Upper lobe of left lung (tissue), 6 donors: ENCODE data around the gene MIF. TPM values are rescaled to one million over a fixed set of nuclear protein-coding genes. Genes with fewer than 3 reads are reported as not detected.

Source experiments
- ATAC-seq, 2 donors: fragments of 200-7000 bp; cut with Tn5 transposase; one replicate each; pipeline ENCODE4 v1.9.1; 2022; ENCODE audit warnings: mild to moderate bottlenecking in 2 of 2, moderate library complexity in 2 of 2; ENCODE audit not compliant: low FRiP score in 2 of 2
- DNase-seq, 2 donors: peaks; one replicate each; pipeline ENCODE4 v3.0.0-alpha.2; 2019 to 2020
- H3K27ac ChIP-seq, 4 donors: fragments of 200-600 bp; sonication (generic); one replicate each; pipeline ENCODE4 v1.5.1; 2016 to 2019
- H3K27me3 ChIP-seq, 4 donors: fragments of 200-600 bp; sonication (generic); one replicate each; pipeline ENCODE4 v1.5.1; 2017 to 2019
- H3K36me3 ChIP-seq, 4 donors: fragments of 200-600 bp; sonication (generic); one replicate each; pipeline ENCODE4 v1.5.1; 2016 to 2019
- H3K4me1 ChIP-seq, 4 donors: fragments of 200-600 bp; sonication (generic); one replicate each; pipeline ENCODE4 v1.5.1; 2018 to 2019
- H3K4me3 ChIP-seq, 4 donors: fragments of 200-600 bp; sonication (generic); one replicate each; pipeline ENCODE4 v1.5.1; 2017 to 2019; ENCODE audit warnings: mild to moderate bottlenecking in 2 of 4, moderate library complexity in 1 of 4
- H3K9me3 ChIP-seq, 4 donors: fragments of 200-600 bp; sonication (generic); one replicate each; pipeline ENCODE4 v1.5.1; 2018 to 2019
- EP300 ChIP-seq, 4 donors: sonication (generic); formaldehyde crosslinking; IDR thresholded peaks; one replicate each; pipeline ENCODE4 v1.5.1; 2017; ENCODE audit warnings: antibody characterized with exemption in 4 of 4, control low read depth in 2 of 4
- POLR2A ChIP-seq, 4 donors: fragments of 450-650 bp; IDR thresholded peaks; one replicate each; pipeline ENCODE4 v1.5.1; 2016 to 2017; ENCODE audit warnings: antibody characterized with exemption in 4 of 4, mild to moderate bottlenecking in 2 of 4
- POLR2AphosphoS5 ChIP-seq, 2 donors: sonication (generic); formaldehyde crosslinking; IDR thresholded peaks; one replicate each; pipeline ENCODE4 v1.5.1; 2017; ENCODE audit warnings: antibody characterized with exemption in 2 of 2
- WGBS, 2 donors: methylation state at CpG; one replicate each; pipeline ENCODE4 v1.1.5; 2017 to 2018; 5-methylcytosine and 5-hydroxymethylcytosine counted together
- total RNA-seq, 6 donors: library from RNA; depleted of rRNA in 4 of 6; stranded (reverse); fragments of >200 nt in 4 of 6; gene quantifications; one replicate each; pipeline versions ENCODE4 v1.1.0 to v1.2.1, GENCODE V29; 2016 to 2021
- TF ChIP-seq, protein P1 (sequence below), 6 experiments: fragments of 450-650 bp in 4 of 6; fragments of 200-600 bp in 2 of 6; sonication (generic) in 2 of 6; IDR thresholded peaks; one replicate each; pipeline ENCODE4 v1.5.1; 2016 to 2019; ENCODE audit warnings: antibody characterized with exemption in 6 of 6
- donor health status: DM: no; HTN: no; CAD: no; lungs with moderate emphysema.
- donor health status: DM: no; HTN: yes; CAD: no; lungs with severe emphysema.

Gene MIF
- total RNA-seq, 6 donors from 2014 or later = 54.5 to 388 (median 298) TPM

DNA sequence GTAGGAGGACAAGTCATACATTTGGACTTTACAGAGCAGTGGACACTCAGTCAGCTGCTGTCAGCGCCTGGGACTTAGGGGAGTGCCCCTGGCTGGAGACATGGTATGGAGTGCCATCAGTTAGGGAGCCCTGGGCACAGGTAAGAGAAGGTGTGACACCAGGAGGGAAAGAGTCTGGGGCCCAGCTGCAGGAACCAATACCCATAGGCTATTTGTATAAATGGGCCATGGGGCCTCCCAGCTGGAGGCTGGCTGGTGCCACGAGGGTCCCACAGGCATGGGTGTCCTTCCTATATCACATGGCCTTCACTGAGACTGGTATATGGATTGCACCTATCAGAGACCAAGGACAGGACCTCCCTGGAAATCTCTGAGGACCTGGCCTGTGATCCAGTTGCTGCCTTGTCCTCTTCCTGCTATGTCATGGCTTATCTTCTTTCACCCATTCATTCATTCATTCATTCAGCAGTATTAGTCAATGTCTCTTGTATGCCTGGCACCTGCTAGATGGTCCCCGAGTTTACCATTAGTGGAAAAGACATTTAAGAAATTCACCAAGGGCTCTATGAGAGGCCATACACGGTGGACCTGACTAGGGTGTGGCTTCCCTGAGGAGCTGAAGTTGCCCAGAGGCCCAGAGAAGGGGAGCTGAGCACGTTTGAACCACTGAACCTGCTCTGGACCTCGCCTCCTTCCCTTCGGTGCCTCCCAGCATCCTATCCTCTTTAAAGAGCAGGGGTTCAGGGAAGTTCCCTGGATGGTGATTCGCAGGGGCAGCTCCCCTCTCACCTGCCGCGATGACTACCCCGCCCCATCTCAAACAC is 850 bp upstream of the MIF start:
- Histone ChIP-seq H3K27me3 (no peaks in the 10 kb centered on the region), H3K4me3 (peak overlapping the region; percentile 37 to 89 (median 82)), H3K4me1 (peaks cover 17 to 27% (median 22%) of the 10 kb centered on the region in 4 donors), H3K9me3 (no peaks in the 10 kb centered on the region), H3K36me3 (peaks cover 0 to 24% (median 16%) of the 10 kb centered on the region in 4 donors), H3K27ac (peak overlapping the region; percentile 94 to 99 (median 97))
- WGBS, 2 donors = 24 to 27% methylated on average over 9 to 11 of the region's 11 CpGs
- no peak for ATAC-seq
- no peak for TF ChIP-seq EP300 (IDR thresholded peaks at IDR 0.05)
- TF ChIP-seq POLR2AphosphoS5 (IDR thresholded peaks at IDR 0.05) = no peak
- DNase-seq = peak in 1 of 2 donors; percentile 35

DNA sequence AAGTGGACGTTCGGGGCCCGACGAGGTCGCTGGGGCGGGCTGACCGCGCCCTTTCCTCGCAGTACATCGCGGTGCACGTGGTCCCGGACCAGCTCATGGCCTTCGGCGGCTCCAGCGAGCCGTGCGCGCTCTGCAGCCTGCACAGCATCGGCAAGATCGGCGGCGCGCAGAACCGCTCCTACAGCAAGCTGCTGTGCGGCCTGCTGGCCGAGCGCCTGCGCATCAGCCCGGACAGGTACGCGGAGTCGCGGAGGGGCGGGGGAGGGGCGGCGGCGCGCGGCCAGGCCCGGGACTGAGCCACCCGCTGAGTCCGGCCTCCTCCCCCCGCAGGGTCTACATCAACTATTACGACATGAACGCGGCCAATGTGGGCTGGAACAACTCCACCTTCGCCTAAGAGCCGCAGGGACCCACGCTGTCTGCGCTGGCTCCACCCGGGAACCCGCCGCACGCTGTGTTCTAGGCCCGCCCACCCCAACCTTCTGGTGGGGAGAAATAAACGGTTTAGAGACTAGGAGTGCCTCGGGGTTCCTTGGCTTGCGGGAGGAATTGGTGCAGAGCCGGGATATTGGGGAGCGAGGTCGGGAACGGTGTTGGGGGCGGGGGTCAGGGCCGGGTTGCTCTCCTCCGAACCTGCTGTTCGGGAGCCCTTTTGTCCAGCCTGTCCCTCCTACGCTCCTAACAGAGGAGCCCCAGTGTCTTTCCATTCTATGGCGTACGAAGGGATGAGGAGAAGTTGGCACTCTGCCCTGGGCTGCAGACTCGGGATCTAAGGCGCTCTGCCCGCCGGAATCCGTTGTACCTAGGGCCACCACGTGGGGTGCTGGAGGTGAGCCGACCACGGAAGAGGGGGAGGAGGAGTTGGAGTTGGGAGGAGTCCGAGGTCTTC is 771 bp downstream of the MIF start:
- 5% methylated on average over 16 to 61 of the region's 79 CpGs for WGBS, 2 donors

DNA sequence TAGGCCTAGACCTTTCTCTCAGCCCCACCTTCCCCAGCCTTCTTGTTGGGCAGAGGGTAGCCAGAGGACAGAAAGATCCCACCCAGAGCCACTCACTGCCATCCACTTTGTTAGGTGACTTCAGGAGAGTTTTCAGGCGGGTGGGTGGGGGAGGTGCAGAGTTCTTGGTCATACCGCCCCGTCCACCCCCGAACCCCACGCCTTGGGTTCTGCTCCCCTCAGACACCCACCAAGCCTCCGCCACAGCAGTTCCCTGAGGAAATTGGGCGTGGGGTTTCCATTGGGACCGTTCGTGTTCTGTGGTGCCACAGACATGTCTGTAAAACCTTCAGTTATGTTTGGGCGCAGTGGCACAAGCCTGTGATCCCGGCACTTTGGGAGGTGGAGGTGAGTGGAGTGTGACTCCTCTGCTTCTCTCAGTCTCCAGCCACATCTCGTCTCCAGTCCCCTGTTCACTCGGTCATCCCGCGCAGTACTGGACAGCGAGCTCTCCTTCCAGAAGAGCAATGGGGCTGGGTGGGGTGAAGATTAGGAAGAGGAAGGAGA is 1.5 kb downstream of the MIF start:
- Histone ChIP-seq H3K4me3 (peak overlapping the region in 3 of 4 donors; percentile 79 to 89 (median 86)), H3K9me3 (no peaks in the 10 kb centered on the region)

More for the DNA sequence above, 771 bp downstream of the MIF start:
- H3K9me3 ChIP-seq = no peaks in the 10 kb centered on the region
- H3K4me1 ChIP-seq = peaks cover 17 to 27% (median 22%) of the 10 kb centered on the region in 4 donors
- peak overlapping the region; percentile 79 to 94 (median 88) for H3K4me3 ChIP-seq
- DNase-seq (peak; percentile 78 to 94), ATAC-seq (peak; percentile 65 to 79)
- TF ChIP-seq, protein P1, sequence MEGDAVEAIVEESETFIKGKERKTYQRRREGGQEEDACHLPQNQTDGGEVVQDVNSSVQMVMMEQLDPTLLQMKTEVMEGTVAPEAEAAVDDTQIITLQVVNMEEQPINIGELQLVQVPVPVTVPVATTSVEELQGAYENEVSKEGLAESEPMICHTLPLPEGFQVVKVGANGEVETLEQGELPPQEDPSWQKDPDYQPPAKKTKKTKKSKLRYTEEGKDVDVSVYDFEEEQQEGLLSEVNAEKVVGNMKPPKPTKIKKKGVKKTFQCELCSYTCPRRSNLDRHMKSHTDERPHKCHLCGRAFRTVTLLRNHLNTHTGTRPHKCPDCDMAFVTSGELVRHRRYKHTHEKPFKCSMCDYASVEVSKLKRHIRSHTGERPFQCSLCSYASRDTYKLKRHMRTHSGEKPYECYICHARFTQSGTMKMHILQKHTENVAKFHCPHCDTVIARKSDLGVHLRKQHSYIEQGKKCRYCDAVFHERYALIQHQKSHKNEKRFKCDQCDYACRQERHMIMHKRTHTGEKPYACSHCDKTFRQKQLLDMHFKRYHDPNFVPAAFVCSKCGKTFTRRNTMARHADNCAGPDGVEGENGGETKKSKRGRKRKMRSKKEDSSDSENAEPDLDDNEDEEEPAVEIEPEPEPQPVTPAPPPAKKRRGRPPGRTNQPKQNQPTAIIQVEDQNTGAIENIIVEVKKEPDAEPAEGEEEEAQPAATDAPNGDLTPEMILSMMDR (IDR thresholded peaks at IDR 0.05) = peak in 4 of 6 experiments; percentile 9 to 55 (median 34)
- no peak for TF ChIP-seq POLR2AphosphoS5 (IDR thresholded peaks at IDR 0.05)
- no peaks in the 10 kb centered on the region for H3K27me3 ChIP-seq
- peak overlapping the region; percentile 94 to 99 (median 97) for H3K27ac ChIP-seq
- H3K36me3 ChIP-seq = peaks cover 0 to 24% (median 16%) of the 10 kb centered on the region in 4 donors

DNA sequence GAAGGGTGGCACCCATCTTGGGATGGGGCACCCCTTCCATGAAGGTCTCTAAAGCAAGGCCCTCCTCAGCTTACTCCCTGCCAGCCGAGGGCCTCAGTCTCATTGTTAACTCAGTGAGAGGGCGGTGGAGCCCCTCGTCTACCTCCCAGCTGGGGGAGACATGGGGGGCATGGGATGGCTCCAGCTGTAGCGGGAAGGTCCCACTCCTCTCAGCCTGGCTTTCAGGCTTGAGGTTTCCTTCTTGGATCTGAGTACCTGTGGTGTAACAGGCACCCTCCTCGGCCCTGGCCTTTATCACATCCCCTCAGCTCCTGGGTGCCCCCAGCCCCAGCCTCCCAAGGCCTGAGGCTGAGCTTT is 2.0 kb downstream of the MIF start:
- TF ChIP-seq POLR2AphosphoS5 (IDR thresholded peaks at IDR 0.05) (no peak), EP300 (IDR thresholded peaks at IDR 0.05) (no peak), POLR2A (IDR thresholded peaks at IDR 0.05) (no peak)
- TF ChIP-seq, protein P1 (IDR thresholded peaks at IDR 0.05) = no peak
- 93 to 97% methylated on average over 5 of the region's 5 CpGs for WGBS, 2 donors
- no peak for DNase-seq
- H3K36me3 ChIP-seq = peaks cover 0 to 24% (median 16%) of the 10 kb centered on the region in 4 donors
- no peak overlapping the region for H3K4me3 ChIP-seq
- no peaks in the 10 kb centered on the region for H3K9me3 ChIP-seq
- H3K27me3 ChIP-seq = no peaks in the 10 kb centered on the region
- ATAC-seq = no peak
- H3K27ac ChIP-seq = peak overlapping the region in 2 of 4 donors; percentile 94 to 99
- H3K4me1 ChIP-seq = peaks cover 17 to 27% (median 22%) of the 10 kb centered on the region in 4 donors

More for the DNA sequence above, 1.5 kb downstream of the MIF start:
- Histone ChIP-seq H3K36me3 (peaks cover 0 to 24% (median 16%) of the 10 kb centered on the region in 4 donors), H3K27me3 (no peaks in the 10 kb centered on the region), H3K27ac (peak overlapping the region; percentile 94 to 99 (median 97)), H3K4me1 (peaks cover 17 to 27% (median 22%) of the 10 kb centered on the region in 4 donors)
- TF ChIP-seq, protein P1 (IDR thresholded peaks at IDR 0.05) = no peak
- no peak for TF ChIP-seq POLR2A (IDR thresholded peaks at IDR 0.05)
- no peak for TF ChIP-seq EP300 (IDR thresholded peaks at IDR 0.05)
- TF ChIP-seq POLR2AphosphoS5 (IDR thresholded peaks at IDR 0.05) = no peak
- WGBS, 2 donors = 87 to 88% methylated on average over 14 to 16 of the region's 16 CpGs
- no peak for DNase-seq
- no peak for ATAC-seq
